ENCODE results near the gene SH2D3C. TPM values are rescaled to one million over a fixed set of nuclear protein-coding genes. Genes with fewer than 3 reads are reported as not detected.
A peak's percentile ranks its signal among the peaks of the same experiment; 100 is the strongest.

Gene SH2D3C
- total and polyA plus RNA-seq, 2 of the 8 experiments (the other 6 are each of a cell fraction or from before 2014, with no cell fraction given): 6.4 to 8.1 TPM

- Histone ChIP-seq H3K56ac (replicated peaks; ENCODE audit: insufficient read length, low read depth, low read length) (no peak overlapping the region), H3K4ac (replicated peaks; ENCODE audit: insufficient read length, low read depth, low read length) (no peak overlapping the region), H2BK15ac (ENCODE audit: low read length) (no peak overlapping the region; the same call in 1 of the 2 replicates), H4K5ac (ENCODE audit: insufficient read length, low read depth, low read length) (no peak overlapping the region), H2BK20ac (ENCODE audit: low read length) (no peak overlapping the region), H3K14ac (ENCODE audit: insufficient read length) (no peak overlapping the region), H3K23ac (ENCODE audit: insufficient read length) (no peak overlapping the region), H3K4me1 (replicated peaks in 1 of 4; ENCODE audit: control insufficient read depth in 3 of 4, insufficient read depth in 4 of 4, low read length in 3 of 4) (peaks cover 4 to 18% (median 8%) of the 10 kb centered on the region in 4 experiments), H3K23me2 (ENCODE audit: low read depth, low read length) (no peaks in the 10 kb centered on the region; the same call in 1 of the 2 replicates), H3K36me3 (ENCODE audit: control insufficient read depth in 2 of 4, insufficient read depth in 4 of 4, low read length in 3 of 4) (no peaks in the 10 kb centered on the region), H3K9ac (replicated peaks in 1 of 4; ENCODE audit: extremely low read depth in 1 of 4, low read depth in 3 of 4, low read length in 3 of 4) (no peak overlapping the region), H2BK5ac (ENCODE audit: low read depth, low read length) (no peak overlapping the region), H3K4me2 (ENCODE audit: insufficient read depth in 1 of 2, low read depth in 2 of 2, low read length in 2 of 2) (no peak overlapping the region), H3K27me3 (replicated peaks in 1 of 4; ENCODE audit: control insufficient read depth in 3 of 4, extremely low read depth in 1 of 4, insufficient read depth in 3 of 4, low read length in 3 of 4) (no peaks in the 10 kb centered on the region), H4K8ac (ENCODE audit: extremely low read depth, insufficient read depth, low read length) (no peak overlapping the region), H4K91ac (replicated peaks; ENCODE audit: insufficient read length, low read length) (no peak overlapping the region), H3K79me1 (ENCODE audit: low read depth, low read length) (no peaks in the 10 kb centered on the region), H3K79me2 (ENCODE audit: control insufficient read depth in 1 of 2, insufficient read depth in 2 of 2, low read length in 2 of 2) (no peaks in the 10 kb centered on the region), H2BK12ac (ENCODE audit: low read depth, low read length) (no peak overlapping the region), H3K18ac (ENCODE audit: extremely low read depth, low read length) (no peak overlapping the region), H2AK5ac (ENCODE audit: low read depth, low read length) (no peak overlapping the region), H2BK120ac (replicated peaks; ENCODE audit: low read depth, low read length) (no peak overlapping the region), H4K20me1 (replicated peaks in 1 of 2; ENCODE audit: control insufficient read depth in 1 of 2, insufficient read depth in 2 of 2, low read length in 2 of 2) (no peaks in the 10 kb centered on the region), H3K27ac (ENCODE audit: low read depth, low read length) (no peak overlapping the region), H3K9me3 (ENCODE audit: insufficient read depth in 2 of 2, low read depth in 1 of 2, low read length in 1 of 2) (no peaks in the 10 kb centered on the region), H2AFZ (ENCODE audit: low read length) (no peak overlapping the region), H3K4me3 (ENCODE audit: extremely low read depth in 1 of 4, insufficient read depth in 2 of 4, low read depth in 3 of 4, low read length in 4 of 4) (no peak overlapping the region)
- ChIA-PET CTCF (ENCODE audit: partially characterized antibody) (interaction anchor here (1.9 to 14.6 kb wide), 3 partner anchors 16 to 35 kb away, joined by 7 to 227 read pairs (median 26); partner anchors contain the start of genes CDK9, SH2D3C and TOR2A), POLR2A (ENCODE audit: partially characterized antibody) (interaction anchor here (1.2 to 1.7 kb wide), 2 partner anchors 15 to 26 kb away, joined by 3 to 4 read pairs; no protein-coding TSS in a partner anchor)
- no peak for DNase-seq (ENCODE audit: low read depth in 1 of 2, low spot score in 2 of 2)
- TF ChIP-seq POLR2A (IDR thresholded peaks at IDR 0.05; ENCODE audit: control extremely low read depth in 1 of 2, low read depth in 2 of 2, low read length in 2 of 2) (no peak), KDM1A (IDR thresholded peaks at IDR 0.05; ENCODE audit: borderline replicate concordance, low read length) (0 out of 2 replicates have a peak, but pooled peaks have one; percentile 29)
- WGBS, 2 experiments (ENCODE audit: extremely low coverage in 1 of 2, insufficient coverage in 1 of 2, insufficient read length in 1 of 2, insufficient replicate concordance in 2 of 2, low coverage in 1 of 2, low lambda C conversion rate in 2 of 2, missing lambda C conversion rate in 1 of 2): 92% methylated on average over 5 of the region's 5 CpGs; no CpG with 5 or more reads in 1 of the 2 experiments
- FAIRE-seq: no peak
These were observed 9.4 kb downstream of the SH2D3C start for GRCh38 chr9:127769101-127769500.
